Hematopoietic multipotent progenitor cell treated with erythropoietin and hydrocortisone succinate and interleukin-3 and kit ligand, for 8 days (in vitro differentiated cells): ENCODE data around the gene HLA-E.
"Not testable (repeated sequence)": the region's sequence is repeated elsewhere in the genome, so short reads cannot be mapped to it uniquely, and the experiment has no call there.

Experiments
- DNase-seq: peaks from one replicate; pipeline ENCODE4 v3.0.0-alpha.2; 2015

The HLA-E gene

GRCh38 chr6:30508890-30509736 is 19.8 kb downstream of the HLA-E start:
- DNase-seq = peak; percentile 63

GRCh38 chr6:30510419-30511168 is 21.3 kb downstream of the HLA-E start:
- DNase-seq = no peak

GRCh38 chr6:30511169-30511546 is 21.8 kb downstream of the HLA-E start:
- DNase-seq = no peak

GRCh38 chr6:30513451-30513850 is 24.1 kb downstream of the HLA-E start:
- DNase-seq = no peak

GRCh38 chr6:30515106-30515505 is 25.8 kb downstream of the HLA-E start:
- DNase-seq = no peak

- peak; percentile 96 for DNase-seq
Observed at GRCh38 chr6:30515944-30516753, 26.8 kb downstream of the HLA-E start.

GRCh38 chr6:30516754-30517076 is 27.4 kb downstream of the HLA-E start:
- not testable (repeated sequence) for DNase-seq

- DNase-seq = not testable (repeated sequence)
Observed at GRCh38 chr6:30517767-30518504, 28.6 kb downstream of the HLA-E start.

GRCh38 chr6:30518505-30519145 is 29.3 kb downstream of the HLA-E start:
- DNase-seq = peak; percentile 43

- DNase-seq = no peak
Observed at GRCh38 chr6:30520522-30520921, 31.2 kb downstream of the HLA-E start.

- DNase-seq = not testable (repeated sequence)
Observed at GRCh38 chr6:30521082-30521481, 31.8 kb downstream of the HLA-E start.

- not testable (repeated sequence) for DNase-seq
Observed at GRCh38 chr6:30521952-30522351, 32.6 kb downstream of the HLA-E start.

GRCh38 chr6:30526444-30526843 is 37.1 kb downstream of the HLA-E start:
- DNase-seq = not testable (repeated sequence)

GRCh38 chr6:30529349-30529875 is 40.1 kb downstream of the HLA-E start:
- not testable (repeated sequence) for DNase-seq

GRCh38 chr6:30530014-30530413 is 40.7 kb downstream of the HLA-E start:
- no peak for DNase-seq

GRCh38 chr6:30533460-30534294 is 44.4 kb downstream of the HLA-E start:
- no peak for DNase-seq

GRCh38 chr6:30537931-30538330 is 48.6 kb downstream of the HLA-E start:
- DNase-seq = no peak

- peak; percentile 86 for DNase-seq
Observed at GRCh38 chr6:30541515-30542403, 52.5 kb downstream of the HLA-E start.

- DNase-seq = no peak
Observed at GRCh38 chr6:30542404-30542725, 53.1 kb downstream of the HLA-E start.

GRCh38 chr6:30542915-30543314 is 53.6 kb downstream of the HLA-E start:
- no peak for DNase-seq
